GM08714 (cell line): ENCODE results near the gene MIER2.
"Not testable (repeated sequence)": the region's sequence is repeated elsewhere in the genome, so short reads cannot be mapped to it uniquely, and the experiment has no call there.

Experiments
- H3K4me3 ChIP-seq: fragments of 200-500 bp; sonication (Bioruptor generic); 2 replicates; pipeline ENCODE4 v1.5.1; 2014; ENCODE audit warnings: mild to moderate bottlenecking, low read length, inconsistent platforms
- ZNF274 ChIP-seq: IDR thresholded peaks from 2 replicates; pipeline ENCODE4 v1.6.1; 2012; ENCODE audit warnings: mild to moderate bottlenecking, low read depth, low read length

Gene MIER2, protein sequence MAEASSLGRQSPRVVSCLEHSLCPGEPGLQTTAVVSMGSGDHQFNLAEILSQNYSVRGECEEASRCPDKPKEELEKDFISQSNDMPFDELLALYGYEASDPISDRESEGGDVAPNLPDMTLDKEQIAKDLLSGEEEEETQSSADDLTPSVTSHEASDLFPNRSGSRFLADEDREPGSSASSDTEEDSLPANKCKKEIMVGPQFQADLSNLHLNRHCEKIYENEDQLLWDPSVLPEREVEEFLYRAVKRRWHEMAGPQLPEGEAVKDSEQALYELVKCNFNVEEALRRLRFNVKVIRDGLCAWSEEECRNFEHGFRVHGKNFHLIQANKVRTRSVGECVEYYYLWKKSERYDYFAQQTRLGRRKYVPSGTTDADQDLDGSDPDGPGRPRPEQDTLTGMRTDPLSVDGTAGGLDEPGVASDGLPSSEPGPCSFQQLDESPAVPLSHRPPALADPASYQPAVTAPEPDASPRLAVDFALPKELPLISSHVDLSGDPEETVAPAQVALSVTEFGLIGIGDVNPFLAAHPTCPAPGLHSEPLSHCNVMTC

DNA sequence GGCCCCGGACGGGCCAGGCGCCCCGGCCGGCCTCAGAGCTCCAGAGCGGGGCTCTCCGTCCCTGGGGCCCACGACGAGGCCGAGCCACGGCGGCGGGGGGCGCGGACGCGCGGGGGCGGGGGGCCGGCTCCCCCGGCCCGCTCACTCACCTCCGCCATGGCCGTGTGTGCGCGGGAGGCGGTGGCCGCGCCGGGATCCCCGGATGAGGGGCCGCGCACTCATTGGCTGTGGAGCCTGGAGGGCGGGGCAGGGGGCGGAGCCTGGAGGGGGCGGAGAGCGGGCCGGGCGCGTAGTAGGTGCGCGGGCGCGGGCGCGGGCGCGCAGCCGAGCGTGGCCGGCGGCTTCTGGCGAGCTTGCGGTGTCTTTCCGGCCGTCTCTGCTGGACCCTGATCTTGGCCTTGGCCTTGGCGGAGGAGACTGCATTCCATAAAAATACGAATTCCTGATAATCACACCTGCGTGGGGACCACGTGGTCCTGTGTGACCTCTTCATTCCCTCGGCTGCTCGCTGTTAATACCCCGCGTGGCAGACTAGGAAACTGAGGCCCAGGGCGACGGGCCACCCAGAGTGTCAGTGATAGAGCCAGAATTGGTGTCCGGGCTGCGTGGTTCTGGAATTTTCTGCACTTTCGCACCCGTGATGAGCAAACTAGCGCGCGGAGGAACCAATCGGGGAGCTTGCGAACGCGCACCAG is at the start of gene MIER2:
Gene MIER2, minus strand, starts transcription at position 172 of the 695 bp plus-strand sequence. Its CDS starts 14 bp downstream, at position 158.
- TF ChIP-seq ZNF274: no peak
- peak within 1 kb of the TSS; percentile 87 for H3K4me3 ChIP-seq

DNA sequence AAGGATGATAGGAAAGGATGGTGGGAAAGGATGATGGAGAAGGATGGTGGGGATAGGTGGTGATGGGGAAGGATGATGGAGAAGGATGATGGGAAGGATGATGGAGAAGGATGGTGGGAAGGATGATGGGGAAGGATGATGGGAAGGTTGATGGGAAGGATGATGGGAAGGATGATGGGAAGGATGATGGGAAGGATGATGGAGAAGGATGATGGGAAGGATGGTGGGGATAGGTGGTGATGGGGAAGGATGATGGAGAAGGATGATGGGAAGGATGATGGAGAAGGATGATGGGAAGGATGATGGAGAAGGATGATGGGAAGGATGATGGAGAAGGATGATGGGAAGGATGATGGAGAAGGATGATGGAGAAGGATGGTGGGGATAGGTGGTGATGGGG is 49.0 kb upstream of the MIER2 start:
- not testable (repeated sequence) for H3K4me3 ChIP-seq

DNA sequence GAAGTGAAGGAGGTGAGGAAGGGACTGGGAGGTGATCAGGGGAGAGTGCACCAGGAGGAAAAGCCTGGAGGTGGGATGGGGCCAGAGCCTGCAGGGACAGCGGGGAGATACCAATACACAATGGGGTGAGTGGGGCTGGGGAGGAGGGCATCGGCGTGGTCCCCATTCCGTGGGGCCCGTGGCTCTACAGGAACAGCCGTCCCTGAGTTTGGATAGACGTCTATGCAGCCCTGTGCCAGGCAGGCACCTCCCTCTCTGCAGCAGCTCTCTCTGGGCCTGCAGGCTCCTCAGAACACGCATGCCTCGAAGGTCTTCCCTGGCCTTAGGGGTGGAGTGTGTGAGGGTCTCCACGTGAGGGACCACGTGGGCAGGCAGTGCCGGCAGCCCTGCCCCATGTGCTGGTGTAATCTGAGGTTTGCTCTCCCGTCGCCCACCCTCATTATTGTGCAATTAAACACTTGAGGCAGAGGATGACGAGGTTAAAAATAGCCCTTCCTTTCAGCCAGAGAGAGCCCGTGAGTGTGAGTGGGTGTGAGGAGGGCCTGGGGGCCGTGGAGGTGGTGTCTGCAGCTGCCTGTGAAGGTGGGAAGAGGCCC is 47.9 kb upstream of the MIER2 start:
- H3K4me3 ChIP-seq: no peak overlapping the region
- no peak for TF ChIP-seq ZNF274

DNA sequence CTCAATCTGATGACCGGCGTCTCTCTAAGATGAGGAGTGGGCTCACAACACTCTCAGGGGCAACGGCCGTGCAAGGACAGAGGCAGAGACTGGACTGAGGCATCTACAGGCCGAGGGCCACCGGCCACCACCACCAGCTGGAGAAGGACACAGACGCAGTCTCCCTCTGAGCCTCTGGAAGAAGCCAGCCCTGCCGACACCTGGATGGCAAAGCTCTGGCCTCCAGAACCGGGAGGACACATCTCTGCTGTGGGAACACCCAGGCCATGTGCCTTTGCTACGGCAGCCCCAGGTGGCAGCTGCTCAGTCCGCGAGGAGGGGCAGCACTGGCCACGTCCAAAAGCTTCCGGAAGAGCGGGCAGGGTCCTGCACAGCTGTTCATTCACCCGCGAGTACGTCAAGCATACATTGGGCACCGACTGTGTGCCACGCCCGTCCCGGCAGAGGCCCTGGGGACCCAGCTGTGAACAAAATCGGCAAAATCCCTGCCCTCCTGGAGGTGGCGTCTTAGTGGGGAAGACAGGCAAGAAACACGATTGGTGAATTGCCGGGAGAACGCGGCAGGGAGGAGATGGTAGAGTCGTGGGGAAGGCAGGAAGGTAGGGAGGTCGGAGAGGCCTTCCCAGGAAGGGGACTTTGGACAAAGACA is 47.3 kb upstream of the MIER2 start:
- H3K4me3 ChIP-seq: no peak overlapping the region

DNA sequence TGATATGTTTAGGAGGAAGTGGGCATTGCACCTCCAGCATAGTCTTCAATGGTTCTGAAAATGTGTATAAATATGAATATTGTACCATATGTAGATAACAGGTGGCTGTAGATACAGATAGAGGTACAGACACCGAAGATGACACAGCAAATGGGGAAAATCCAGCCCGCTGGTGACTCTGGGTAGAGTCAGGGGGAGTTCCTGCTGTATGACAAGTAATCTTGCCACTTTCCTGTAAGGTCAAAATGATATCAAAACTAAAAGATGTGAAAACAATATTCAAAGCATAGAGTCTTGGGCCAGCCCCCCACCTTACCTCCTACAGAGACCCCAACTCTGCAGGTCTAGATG is 46.6 kb upstream of the MIER2 start:
- no peak overlapping the region for H3K4me3 ChIP-seq
- TF ChIP-seq ZNF274: no peak

More for the DNA sequence above, 47.3 kb upstream of the MIER2 start:
- no peak for TF ChIP-seq ZNF274

DNA sequence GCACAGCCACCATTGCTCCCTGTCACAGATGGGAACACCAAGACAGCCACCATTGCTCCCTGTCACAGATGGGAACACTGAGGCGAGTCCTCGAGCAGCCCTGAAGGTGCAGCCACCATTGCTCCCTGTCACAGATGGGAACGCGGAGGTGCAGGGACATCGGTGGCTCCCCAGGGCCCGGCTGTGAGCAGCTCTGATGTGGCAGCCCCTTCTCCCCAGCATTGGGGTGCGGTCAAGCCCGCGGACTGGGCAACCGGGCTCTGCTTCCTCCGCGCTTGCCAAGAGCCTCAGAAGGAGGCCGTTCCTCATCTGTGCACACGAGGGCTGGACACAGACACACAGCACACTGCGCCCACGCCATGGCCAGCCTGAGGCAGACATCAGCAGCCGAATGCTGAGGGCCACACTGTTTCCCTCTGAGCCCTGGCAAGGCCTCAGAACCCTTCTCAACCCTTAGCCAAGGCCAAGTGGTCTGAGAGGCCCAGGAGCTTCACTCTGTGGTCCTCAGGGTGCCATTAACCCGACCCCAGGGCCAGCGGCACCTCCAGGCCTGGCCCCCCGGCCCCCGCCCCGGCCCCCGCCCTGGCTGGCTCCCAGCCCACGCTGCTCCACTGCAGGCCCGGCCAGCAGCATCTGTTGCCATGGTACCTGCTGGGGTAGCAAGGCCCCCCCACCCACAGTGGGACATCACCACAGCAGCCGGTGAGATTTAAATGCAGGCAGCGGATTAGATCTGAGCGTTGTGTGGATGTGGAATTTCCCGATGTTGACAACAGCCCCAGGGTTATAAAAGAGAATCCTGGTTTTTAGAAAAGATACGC is 46.0 kb upstream of the MIER2 start:
- no peak overlapping the region for H3K4me3 ChIP-seq
- no peak for TF ChIP-seq ZNF274

DNA sequence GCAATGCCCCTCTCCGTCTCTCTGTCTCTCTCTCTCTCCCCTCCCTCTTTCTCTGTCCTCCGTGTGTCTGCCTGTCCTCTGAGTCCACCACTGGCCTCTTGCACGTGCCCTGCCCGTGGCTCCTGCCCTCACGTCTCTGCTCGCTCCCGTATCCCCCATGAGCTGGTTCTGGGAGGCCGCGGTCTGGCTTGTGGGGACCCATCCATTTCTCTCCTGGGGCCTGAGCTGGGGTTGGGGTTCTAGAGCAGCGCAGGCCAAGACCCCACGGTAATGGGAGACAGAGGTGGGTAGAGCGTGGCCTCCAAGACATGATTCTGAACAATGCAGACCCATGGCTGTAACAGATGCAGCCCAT is 45.3 kb upstream of the MIER2 start:
- TF ChIP-seq ZNF274: no peak

DNA sequence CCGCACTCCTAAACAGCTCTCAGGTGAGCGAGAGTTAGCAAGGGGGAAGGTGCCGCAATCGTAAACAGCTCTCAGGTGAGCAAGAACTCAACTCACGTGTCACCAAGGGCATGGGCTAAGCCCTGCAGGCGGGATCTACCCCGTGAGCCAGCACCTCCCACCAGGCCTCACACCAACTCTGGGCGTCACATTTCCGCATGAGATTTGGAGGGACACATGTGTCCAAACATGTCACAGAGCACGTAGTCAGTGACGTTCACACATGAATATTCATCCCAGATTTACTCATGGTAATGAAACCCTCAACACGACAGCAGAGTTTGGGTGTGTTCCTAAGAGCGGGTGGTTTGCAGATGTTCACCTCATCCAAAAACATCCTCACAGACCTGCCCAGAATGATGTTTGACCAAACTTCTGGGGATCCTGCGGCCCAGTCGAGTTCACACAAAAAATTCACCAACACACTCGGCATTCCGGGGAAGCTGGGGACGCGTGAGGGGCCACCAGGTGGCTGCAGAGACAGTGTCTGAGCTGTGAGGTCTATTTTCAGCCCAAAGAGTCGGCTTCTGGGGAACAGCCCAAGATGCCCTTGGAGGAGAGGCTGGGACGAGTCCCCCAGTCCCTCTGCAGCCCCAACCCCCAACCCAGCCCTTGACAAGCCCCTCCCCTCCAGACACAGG is 44.8 kb upstream of the MIER2 start:
- TF ChIP-seq ZNF274: no peak
- H3K4me3 ChIP-seq: no peak overlapping the region

More for the DNA sequence above, 45.3 kb upstream of the MIER2 start:
- no peak overlapping the region for H3K4me3 ChIP-seq

DNA sequence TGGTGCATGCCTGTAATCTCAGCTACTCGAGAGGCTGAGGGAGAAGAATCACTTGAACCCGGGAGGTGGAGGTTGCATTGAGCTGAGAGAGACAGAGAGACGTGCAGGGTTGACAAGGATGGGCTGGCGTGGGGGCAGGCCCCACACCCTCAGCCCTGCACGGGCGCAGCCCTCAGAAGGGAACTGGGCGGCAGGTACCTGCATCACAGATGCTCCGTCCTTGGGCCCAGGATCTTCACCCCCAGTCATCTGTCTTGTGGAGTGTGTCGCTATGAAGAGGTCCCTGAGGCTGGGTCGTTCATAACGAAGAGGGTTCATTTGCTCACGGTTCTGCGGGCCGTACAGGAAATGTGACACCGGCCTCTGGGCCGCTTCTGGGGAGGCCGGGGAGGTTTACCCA is 44.1 kb upstream of the MIER2 start:
- TF ChIP-seq ZNF274: no peak
- no peak overlapping the region for H3K4me3 ChIP-seq

DNA sequence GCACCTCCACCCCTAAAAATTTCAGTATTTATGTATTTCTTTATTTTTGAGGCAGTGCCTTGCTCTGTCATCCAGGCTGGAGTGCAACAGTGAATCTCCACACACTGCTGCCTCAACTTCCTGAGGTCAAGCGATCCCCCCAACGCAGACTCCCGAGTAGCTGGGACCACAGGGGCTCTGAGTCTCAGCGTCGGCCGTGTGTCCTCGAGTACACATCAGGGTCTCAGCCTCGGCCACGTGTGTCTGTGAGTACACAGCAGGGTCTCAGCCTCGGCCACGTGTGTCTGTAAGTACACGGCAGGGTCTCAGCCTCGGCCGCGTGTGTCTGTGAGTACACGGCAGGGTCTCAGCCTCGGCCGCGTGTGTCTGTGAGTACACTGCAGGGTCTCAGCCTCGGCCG is 43.2 kb upstream of the MIER2 start:
- no peak overlapping the region for H3K4me3 ChIP-seq
- TF ChIP-seq ZNF274: no peak

DNA sequence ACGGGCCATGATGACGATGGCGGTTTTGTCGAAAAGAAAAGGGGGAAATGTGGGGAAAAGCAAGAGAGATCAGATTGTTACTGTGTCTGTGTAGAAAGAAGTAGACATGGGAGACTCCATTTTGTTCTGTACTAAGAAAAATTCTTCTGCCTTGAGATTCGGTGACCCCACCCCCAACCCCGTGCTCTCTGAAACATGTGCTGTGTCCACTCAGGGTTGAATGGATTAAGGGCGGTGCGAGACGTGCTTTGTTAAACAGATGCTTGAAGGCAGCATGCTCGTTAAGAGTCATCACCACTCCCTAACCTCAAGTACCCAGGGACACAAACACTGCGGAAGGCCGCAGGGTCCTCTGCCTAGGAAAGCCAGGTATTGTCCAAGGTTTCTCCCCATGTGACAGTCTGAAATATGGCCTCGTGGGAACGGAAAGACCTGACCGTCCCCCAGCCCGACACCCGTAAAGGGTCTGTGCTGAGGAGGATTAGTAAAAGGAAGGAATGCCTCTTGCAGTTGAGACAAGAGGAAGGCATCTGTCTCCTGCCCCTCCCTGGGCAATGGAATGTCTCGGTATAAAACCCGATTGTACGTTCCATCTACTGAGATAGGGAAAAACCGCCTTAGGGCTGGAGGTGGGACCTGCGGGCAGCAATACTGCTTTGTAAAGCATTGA is 42.2 kb upstream of the MIER2 start:
- not testable (repeated sequence) for H3K4me3 ChIP-seq

DNA sequence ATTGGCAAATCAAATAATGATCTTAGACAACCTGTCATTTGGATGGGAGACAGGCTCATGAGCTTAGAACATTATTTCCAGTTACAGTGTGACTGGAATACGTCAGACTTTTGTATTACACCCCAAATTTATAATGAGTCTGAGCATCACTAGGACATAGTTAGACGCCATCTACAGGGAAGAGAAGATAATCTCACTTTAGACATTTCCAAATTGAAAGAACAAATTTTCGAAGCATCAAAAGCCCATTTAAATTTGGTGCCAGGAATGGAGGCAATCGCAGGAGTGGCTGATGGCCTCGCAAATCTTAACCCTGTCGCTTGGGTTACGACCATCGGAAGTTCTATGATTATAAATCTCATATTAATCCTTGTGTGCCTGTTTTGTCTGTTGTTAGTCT is 41.6 kb upstream of the MIER2 start:
- H3K4me3 ChIP-seq: not testable (repeated sequence)

DNA sequence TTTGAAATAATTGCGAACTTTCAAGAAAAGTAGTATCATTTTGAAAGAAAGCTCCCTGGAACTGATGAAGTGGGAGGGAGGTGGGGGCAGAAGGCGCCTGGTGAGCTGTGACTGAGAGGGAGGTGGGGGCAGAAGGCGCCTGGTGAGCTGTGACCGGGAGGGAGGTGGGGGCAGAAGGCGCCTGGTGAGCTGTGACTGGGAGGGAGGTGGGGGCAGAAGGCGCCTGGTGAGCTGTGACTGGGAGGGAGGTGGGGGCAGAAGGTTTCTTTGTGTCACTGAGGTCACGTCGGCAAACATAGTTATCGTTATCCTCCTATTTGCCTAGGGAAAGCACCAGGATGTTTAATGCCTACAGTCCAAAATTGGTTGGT is 40.2 kb upstream of the MIER2 start:
- TF ChIP-seq ZNF274: no peak
- H3K4me3 ChIP-seq: no peak overlapping the region
